HEK293 (cell line): ENCODE data around the gene PIK3R3.

Source experiments
- CTCF ChIA-PET: fragments of 350-600 bp; formaldehyde crosslinking; extraction: SDS; loops from one replicate; lab custom pipeline; 2021; ENCODE audit warnings: antibody characterized with exemption; lab: Yijun Ruan, JAX
- POLR2A ChIA-PET: fragments of 300-600 bp; formaldehyde crosslinking; extraction: SDS; loops from one replicate; lab custom pipeline; 2020; ENCODE audit warnings: antibody characterized with exemption, inconsistent platforms; lab: Yijun Ruan, JAX
- H3K27ac ChIP-seq: fragments of 200-500 bp; sonication (Bioruptor generic); 2 replicates; pipeline ENCODE4 v1.5.1; 2014; ENCODE audit warnings: low read depth, low read length, control low read depth, inconsistent platforms; ENCODE audit errors: extremely low read depth
- H3K36me3 ChIP-seq, 2 experiments: fragments of 200-500 bp in 1 of 2; sonication (Bioruptor generic) in 1 of 2; 1 replicate in 1 of 2; 2 replicates in 1 of 2; pipeline ENCODE4 v1.5.1; 2014 to 2017; ENCODE audit warnings: inconsistent platforms in 2 of 2, low read length in 2 of 2; ENCODE audit not compliant: control insufficient read depth in 2 of 2, insufficient read depth in 1 of 2
- H3K4me1 ChIP-seq: fragments of 200-500 bp; sonication (Bioruptor generic); 2 replicates; pipeline ENCODE4 v1.5.1; 2014; ENCODE audit warnings: mild to moderate bottlenecking, low read length, inconsistent platforms; ENCODE audit not compliant: control insufficient read depth, insufficient read depth
- H3K4me3 ChIP-seq: 2 replicates; pipeline ENCODE4 v1.5.1; 2011; ENCODE audit warnings: low read depth, mild to moderate bottlenecking, control low read depth, low read length, moderate library complexity
- H3K9me3 ChIP-seq: fragments of 200-500 bp; sonication (Bioruptor generic); 2 replicates; pipeline ENCODE4 v1.5.1; 2014; ENCODE audit warnings: low read depth, low read length, inconsistent platforms; ENCODE audit not compliant: control insufficient read depth, insufficient read depth
- KLF17 ChIP-seq: fragments of 450-650 bp; formaldehyde crosslinking; IDR thresholded peaks from 2 replicates; pipeline ENCODE4 v1.5.1; 2016; ENCODE audit warnings: missing biosample characterization, missing genetic modification characterization
- MEIS1 ChIP-seq: sonication (generic); formaldehyde crosslinking; IDR thresholded peaks from 2 replicates; pipeline ENCODE4 v1.8.1; 2022; ENCODE audit warnings: missing genetic modification reagents, mild to moderate bottlenecking, borderline replicate concordance
- MYNN ChIP-seq: fragments of 450-650 bp; formaldehyde crosslinking; IDR thresholded peaks from 2 replicates; pipeline ENCODE4 v1.5.1; 2016; ENCODE audit warnings: missing biosample characterization, missing genetic modification characterization, borderline replicate concordance
- TRIM28 ChIP-seq: IDR thresholded peaks from 2 replicates; pipeline ENCODE4 v1.6.1; 2011; ENCODE audit warnings: low read length, control low read depth, borderline replicate concordance
- YY1 ChIP-seq: fragments of 450-650 bp; formaldehyde crosslinking; IDR thresholded peaks from 2 replicates; pipeline ENCODE4 v1.5.1; 2018; ENCODE audit warnings: missing biosample characterization, missing genetic modification characterization
- YY2 ChIP-seq: fragments of 450-650 bp; formaldehyde crosslinking; IDR thresholded peaks from 2 replicates; pipeline ENCODE4 v1.5.1; 2016; ENCODE audit warnings: missing biosample characterization, missing genetic modification characterization
- ZBTB44 ChIP-seq: fragments of 450-650 bp; IDR thresholded peaks from 2 replicates; pipeline ENCODE4 v1.5.1; 2018; ENCODE audit warnings: missing biosample characterization, mild to moderate bottlenecking, missing genetic modification characterization
- ZNF10 ChIP-seq: fragments of 450-650 bp; formaldehyde crosslinking; IDR thresholded peaks from 2 replicates; pipeline ENCODE4 v1.5.1; 2017; ENCODE audit warnings: missing biosample characterization, missing genetic modification characterization
- ZNF138 ChIP-seq: fragments of 450-650 bp; formaldehyde crosslinking; IDR thresholded peaks from 2 replicates; pipeline ENCODE4 v1.5.1; 2016; ENCODE audit warnings: missing biosample characterization, missing genetic modification characterization, borderline replicate concordance
- ZNF16 ChIP-seq: fragments of 450-650 bp; formaldehyde crosslinking; IDR thresholded peaks from 2 replicates; pipeline ENCODE4 v1.5.1; 2016; ENCODE audit warnings: low read depth, missing biosample characterization, missing genetic modification characterization
- ZNF23 ChIP-seq: fragments of 450-650 bp; formaldehyde crosslinking; IDR thresholded peaks from 2 replicates; pipeline ENCODE4 v1.5.1; 2016; ENCODE audit warnings: missing biosample characterization, missing genetic modification characterization, borderline replicate concordance
- ZNF274 ChIP-seq, 2 experiments: fragments of 200-500 bp in 1 of 2; fragments of 450-650 bp in 1 of 2; sonication (Bioruptor generic) in 1 of 2; formaldehyde crosslinking in 1 of 2; IDR thresholded peaks; 2 replicates each; pipeline versions ENCODE4 v1.5.1 to v1.6.1; 2014 to 2016; ENCODE audit warnings: borderline replicate concordance in 1 of 2, inconsistent platforms in 1 of 2, low read length in 1 of 2, missing biosample characterization in 1 of 2, missing genetic modification characterization in 1 of 2
- ZNF324 ChIP-seq: fragments of 450-650 bp; formaldehyde crosslinking; IDR thresholded peaks from 2 replicates; pipeline ENCODE4 v1.5.1; 2016; ENCODE audit warnings: missing biosample characterization, missing genetic modification characterization
- ZNF350 ChIP-seq: fragments of 450-650 bp; formaldehyde crosslinking; IDR thresholded peaks from 2 replicates; pipeline ENCODE4 v1.5.0; 2017; ENCODE audit warnings: missing biosample characterization, mild to moderate bottlenecking, missing genetic modification characterization
- ZNF473 ChIP-seq: fragments of 450-650 bp; formaldehyde crosslinking; IDR thresholded peaks from 2 replicates; pipeline ENCODE4 v1.5.1; 2017; ENCODE audit warnings: missing biosample characterization, missing genetic modification characterization
- ZNF521 ChIP-seq: fragments of 450-650 bp; formaldehyde crosslinking; IDR thresholded peaks from 2 replicates; pipeline ENCODE4 v1.5.1; 2017; ENCODE audit warnings: missing biosample characterization, mild to moderate bottlenecking, missing genetic modification characterization
- ZNF596 ChIP-seq: fragments of 450-650 bp; IDR thresholded peaks from 2 replicates; pipeline ENCODE4 v1.5.0; 2018; ENCODE audit warnings: missing biosample characterization, mild to moderate bottlenecking, missing genetic modification characterization, moderate library complexity
- ZNF621 ChIP-seq: fragments of 450-650 bp; formaldehyde crosslinking; IDR thresholded peaks from 2 replicates; pipeline ENCODE4 v1.5.1; 2017; ENCODE audit warnings: missing biosample characterization, missing genetic modification characterization
- ZNF660 ChIP-seq: fragments of 450-650 bp; IDR thresholded peaks from 2 replicates; pipeline ENCODE4 v1.5.1; 2018; ENCODE audit warnings: missing biosample characterization, mild to moderate bottlenecking, missing genetic modification characterization
- ZNF664 ChIP-seq: fragments of 450-650 bp; formaldehyde crosslinking; IDR thresholded peaks from 2 replicates; pipeline ENCODE4 v1.5.1; 2016; ENCODE audit warnings: missing biosample characterization, missing genetic modification characterization
- ZNF768 ChIP-seq: fragments of 450-650 bp; formaldehyde crosslinking; IDR thresholded peaks from 2 replicates; pipeline ENCODE4 v1.5.1; 2018; ENCODE audit warnings: missing biosample characterization, mild to moderate bottlenecking, missing genetic modification characterization
- ZNF776 ChIP-seq: fragments of 450-650 bp; formaldehyde crosslinking; IDR thresholded peaks from 2 replicates; pipeline ENCODE4 v1.5.0; 2017; ENCODE audit warnings: missing biosample characterization, missing genetic modification characterization, borderline replicate concordance
- TF ChIP-seq, protein P1 (sequence below): fragments of 450-650 bp; formaldehyde crosslinking; IDR thresholded peaks from 2 replicates; pipeline ENCODE4 v1.5.1; 2017; ENCODE audit warnings: missing biosample characterization, missing genetic modification characterization
- TF ChIP-seq, protein P2 (sequence below): fragments of 450-650 bp; formaldehyde crosslinking; IDR thresholded peaks from 2 replicates; pipeline ENCODE4 v1.5.1; 2016; ENCODE audit warnings: missing biosample characterization, missing genetic modification characterization
- TF ChIP-seq, protein P3 (sequence below): fragments of 450-650 bp; formaldehyde crosslinking; IDR thresholded peaks from 2 replicates; pipeline ENCODE4 v1.5.1; 2016; ENCODE audit warnings: missing biosample characterization, missing genetic modification characterization

Gene PIK3R3

DNA sequence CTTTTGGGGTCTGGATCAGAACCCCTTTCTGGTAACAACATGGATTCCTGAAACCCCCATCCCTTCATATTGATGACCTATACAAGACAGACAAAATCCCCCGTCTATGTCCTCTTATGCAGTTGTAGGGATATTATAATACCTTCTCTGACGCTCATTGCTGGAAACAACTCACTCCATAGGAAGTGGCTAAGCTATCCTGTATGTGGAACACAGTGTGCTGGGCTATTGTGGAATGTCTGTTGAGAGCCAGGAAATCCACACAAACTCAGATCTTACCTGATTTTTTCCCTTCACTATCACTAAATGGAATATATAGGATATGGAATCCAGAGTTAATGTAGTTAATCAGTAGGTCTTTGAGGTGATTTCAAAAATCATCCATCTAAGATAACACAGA lies 17.7 kb upstream of the PIK3R3 start (continued):
- no peak for TF ChIP-seq ZNF621 (tag by site-specific recombination)
- TF ChIP-seq ZNF350 (tag by site-specific recombination) = no peak
- no peak for TF ChIP-seq ZNF660 (tag by site-specific recombination)
- TF ChIP-seq, protein P1, sequence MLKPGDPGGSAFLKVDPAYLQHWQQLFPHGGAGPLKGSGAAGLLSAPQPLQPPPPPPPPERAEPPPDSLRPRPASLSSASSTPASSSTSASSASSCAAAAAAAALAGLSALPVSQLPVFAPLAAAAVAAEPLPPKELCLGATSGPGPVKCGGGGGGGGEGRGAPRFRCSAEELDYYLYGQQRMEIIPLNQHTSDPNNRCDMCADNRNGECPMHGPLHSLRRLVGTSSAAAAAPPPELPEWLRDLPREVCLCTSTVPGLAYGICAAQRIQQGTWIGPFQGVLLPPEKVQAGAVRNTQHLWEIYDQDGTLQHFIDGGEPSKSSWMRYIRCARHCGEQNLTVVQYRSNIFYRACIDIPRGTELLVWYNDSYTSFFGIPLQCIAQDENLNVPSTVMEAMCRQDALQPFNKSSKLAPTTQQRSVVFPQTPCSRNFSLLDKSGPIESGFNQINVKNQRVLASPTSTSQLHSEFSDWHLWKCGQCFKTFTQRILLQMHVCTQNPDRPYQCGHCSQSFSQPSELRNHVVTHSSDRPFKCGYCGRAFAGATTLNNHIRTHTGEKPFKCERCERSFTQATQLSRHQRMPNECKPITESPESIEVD (tag by site-specific recombination) = no peak
- no peak for TF ChIP-seq ZNF473 (tag by site-specific recombination)
- no peak for TF ChIP-seq ZNF10 (tag by site-specific recombination)
- TF ChIP-seq ZNF324 (tag by site-specific recombination) = no peak
- TF ChIP-seq YY2 (tag by site-specific recombination) = no peak
- no peak for TF ChIP-seq ZNF776 (tag by site-specific recombination)
- no peak for TF ChIP-seq TRIM28
- TF ChIP-seq, all 188 proteins: peak for 0

DNA sequence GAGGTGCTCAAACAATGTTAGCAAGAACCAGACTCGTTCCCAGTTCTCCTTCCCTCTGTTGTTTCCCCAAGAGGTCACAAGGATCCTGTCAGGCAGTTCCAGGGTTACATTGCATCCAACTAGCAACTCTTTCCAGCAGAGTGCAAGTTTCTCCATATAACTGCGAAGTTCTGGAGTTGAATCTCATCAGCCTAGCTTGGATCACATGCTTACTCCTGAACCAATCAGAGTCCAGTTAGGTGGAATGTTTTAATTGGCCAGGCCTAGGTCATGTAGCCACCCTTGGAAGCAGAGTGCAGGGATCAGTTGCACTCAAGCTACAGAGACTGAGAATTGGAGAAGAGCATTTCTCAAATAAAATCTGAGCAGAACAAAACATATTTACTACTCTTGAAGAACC lies 15.9 kb upstream of the PIK3R3 start:
- no peaks in the 10 kb centered on the region for H3K4me1 ChIP-seq
- CTCF ChIA-PET = interaction anchor here (0.6 kb wide), 2 partner anchors 23 to 78 kb away, joined by 3 read pairs; no protein-coding TSS in a partner anchor
- no peaks in the 10 kb centered on the region for H3K36me3 ChIP-seq
- no peak for TF ChIP-seq ZNF596
- no peak for TF ChIP-seq MYNN
- TF ChIP-seq, protein P2, sequence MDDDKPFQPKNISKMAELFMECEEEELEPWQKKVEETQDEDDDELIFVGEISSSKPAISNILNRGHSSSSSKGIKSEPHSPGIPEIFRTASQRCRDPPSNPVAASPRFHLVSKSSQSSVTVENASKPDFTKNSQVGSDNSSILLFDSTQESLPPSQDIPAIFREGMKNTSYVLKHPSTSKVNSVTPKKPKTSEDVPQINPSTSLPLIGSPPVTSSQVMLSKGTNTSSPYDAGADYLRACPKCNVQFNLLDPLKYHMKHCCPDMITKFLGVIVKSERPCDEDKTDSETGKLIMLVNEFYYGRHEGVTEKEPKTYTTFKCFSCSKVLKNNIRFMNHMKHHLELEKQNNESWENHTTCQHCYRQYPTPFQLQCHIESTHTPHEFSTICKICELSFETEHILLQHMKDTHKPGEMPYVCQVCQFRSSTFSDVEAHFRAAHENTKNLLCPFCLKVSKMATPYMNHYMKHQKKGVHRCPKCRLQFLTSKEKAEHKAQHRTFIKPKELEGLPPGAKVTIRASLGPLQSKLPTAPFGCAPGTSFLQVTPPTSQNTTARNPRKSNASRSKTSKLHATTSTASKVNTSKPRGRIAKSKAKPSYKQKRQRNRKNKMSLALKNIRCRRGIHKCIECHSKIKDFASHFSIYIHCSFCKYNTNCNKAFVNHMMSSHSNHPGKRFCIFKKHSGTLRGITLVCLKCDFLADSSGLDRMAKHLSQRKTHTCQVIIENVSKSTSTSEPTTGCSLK = no peak
- no peak for TF ChIP-seq ZNF274 (IDR thresholded peaks at IDR 0.05; ENCODE audit: low read length)
- no peak for TF ChIP-seq ZNF274 (tag by site-specific recombination; IDR thresholded peaks at IDR 0.05; ENCODE audit: borderline replicate concordance)
- TF ChIP-seq, protein P3, sequence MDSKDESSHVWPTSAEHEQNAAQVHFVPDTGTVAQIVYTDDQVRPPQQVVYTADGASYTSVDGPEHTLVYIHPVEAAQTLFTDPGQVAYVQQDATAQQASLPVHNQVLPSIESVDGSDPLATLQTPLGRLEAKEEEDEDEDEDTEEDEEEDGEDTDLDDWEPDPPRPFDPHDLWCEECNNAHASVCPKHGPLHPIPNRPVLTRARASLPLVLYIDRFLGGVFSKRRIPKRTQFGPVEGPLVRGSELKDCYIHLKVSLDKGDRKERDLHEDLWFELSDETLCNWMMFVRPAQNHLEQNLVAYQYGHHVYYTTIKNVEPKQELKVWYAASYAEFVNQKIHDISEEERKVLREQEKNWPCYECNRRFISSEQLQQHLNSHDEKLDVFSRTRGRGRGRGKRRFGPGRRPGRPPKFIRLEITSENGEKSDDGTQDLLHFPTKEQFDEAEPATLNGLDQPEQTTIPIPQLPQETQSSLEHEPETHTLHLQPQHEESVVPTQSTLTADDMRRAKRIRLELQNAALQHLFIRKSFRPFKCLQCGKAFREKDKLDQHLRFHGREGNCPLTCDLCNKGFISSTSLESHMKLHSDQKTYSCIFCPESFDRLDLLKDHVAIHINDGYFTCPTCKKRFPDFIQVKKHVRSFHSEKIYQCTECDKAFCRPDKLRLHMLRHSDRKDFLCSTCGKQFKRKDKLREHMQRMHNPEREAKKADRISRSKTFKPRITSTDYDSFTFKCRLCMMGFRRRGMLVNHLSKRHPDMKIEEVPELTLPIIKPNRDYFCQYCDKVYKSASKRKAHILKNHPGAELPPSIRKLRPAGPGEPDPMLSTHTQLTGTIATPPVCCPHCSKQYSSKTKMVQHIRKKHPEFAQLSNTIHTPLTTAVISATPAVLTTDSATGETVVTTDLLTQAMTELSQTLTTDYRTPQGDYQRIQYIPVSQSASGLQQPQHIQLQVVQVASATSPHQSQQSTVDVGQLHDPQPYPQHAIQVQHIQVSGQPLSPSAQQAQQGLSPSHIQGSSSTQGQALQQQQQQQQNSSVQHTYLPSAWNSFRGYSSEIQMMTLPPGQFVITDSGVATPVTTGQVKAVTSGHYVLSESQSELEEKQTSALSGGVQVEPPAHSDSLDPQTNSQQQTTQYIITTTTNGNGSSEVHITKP (tag by site-specific recombination) = no peak
- TF ChIP-seq ZNF664 (tag by site-specific recombination) = no peak
- no peak for TF ChIP-seq YY1
- POLR2A ChIA-PET = interaction anchor here (1.0 kb wide), 1 partner anchor 16 kb away, joined by 3 read pairs; the partner anchor contains the start of gene PIK3R3
- H3K9me3 ChIP-seq = no peaks in the 10 kb centered on the region
- H3K4me3 ChIP-seq = no peak overlapping the region
- no peak overlapping the region for H3K27ac ChIP-seq

- no peak overlapping the region for H3K4me3 ChIP-seq
- peaks cover 10% of the 10 kb centered on the region for H3K4me1 ChIP-seq
- no peak overlapping the region for H3K27ac ChIP-seq
- H3K36me3 ChIP-seq = no peaks in the 10 kb centered on the region
- ChIA-PET POLR2A (no interaction called here), CTCF (no interaction called here)
- H3K9me3 ChIP-seq = no peaks in the 10 kb centered on the region
- TF ChIP-seq ZNF768 (tag by site-specific recombination) = no peak
- no peak for TF ChIP-seq MEIS1 (CRISPR knock-in tag)
- TF ChIP-seq ZNF16 = no peak
- TF ChIP-seq ZNF138 (tag by site-specific recombination) = no peak
- TF ChIP-seq ZNF521 = no peak
- TF ChIP-seq ZNF23 = no peak
- TF ChIP-seq ZBTB44 (tag by site-specific recombination) = no peak
- TF ChIP-seq KLF17 (tag by site-specific recombination) = no peak
These were observed 5.5 kb upstream of the PIK3R3 start for GRCh38 chr1:46137916-46138315.
